ENCODE data around the gene ZMAT3.

The ZMAT3 gene

DNA sequence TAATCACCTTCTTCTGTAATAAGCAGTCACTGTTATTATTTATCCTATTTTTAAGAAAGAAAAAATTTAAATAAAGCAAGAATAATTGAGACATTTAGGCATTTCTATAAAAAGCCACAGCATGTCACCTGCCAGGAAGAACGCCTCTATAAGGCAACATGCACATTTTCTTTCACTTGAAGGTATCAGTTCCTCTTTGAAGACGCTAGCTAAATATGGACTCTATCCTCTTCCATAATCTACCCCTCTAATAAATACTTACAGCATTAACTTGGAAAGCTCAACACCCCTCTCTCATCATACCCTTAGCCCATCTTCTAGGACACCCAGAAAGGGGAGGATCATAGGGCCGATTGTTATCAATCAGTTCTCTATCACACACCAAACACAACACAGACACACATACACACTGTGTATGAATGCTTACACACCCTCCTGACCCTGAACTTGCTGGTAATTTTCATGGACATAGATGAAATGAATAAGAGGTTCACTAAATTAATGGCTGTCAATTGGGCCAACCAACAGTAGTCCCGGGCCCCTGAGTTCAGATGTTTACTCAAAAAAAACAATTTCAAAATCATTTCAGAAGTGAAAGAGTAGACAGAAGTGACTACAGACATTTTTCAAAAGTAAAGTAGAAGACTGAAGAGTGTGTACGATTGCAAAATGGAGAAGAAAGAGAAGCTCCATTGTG, 102.5 kb downstream of the ZMAT3 start:
- no peak overlapping the region for H3K4me3 ChIP-seq
- H3K27ac ChIP-seq, result no peak overlapping the region
